Panc1 (cell line): ENCODE measurements around the gene ARF1. TPM values are rescaled to one million over a fixed set of nuclear protein-coding genes. Genes with fewer than 3 reads are reported as not detected.

Source experiments
- ATAC-seq: fragments of 200-7000 bp; cut with Tn5 transposase; 2 replicates; pipeline ENCODE4 v1.9.1; 2020; ENCODE audit warnings: mild to moderate bottlenecking, moderate library complexity
- BruUV-seq: library from RNA; stranded (reverse); fragments of 400-500 nt; replicated peaks from 2 replicates; lab custom pipeline; 2021; lab: Mats Ljungman, UMichigan
- CTCF ChIA-PET: fragments of 300-600 bp; sonication (Branson Sonifier 250); formaldehyde crosslinking; loops from one replicate; lab custom pipeline; 2022; ENCODE audit warnings: antibody characterized with exemption; lab: Charles Lee
- POLR2A ChIA-PET: fragments of 300-600 bp; sonication (Branson Sonifier 250); formaldehyde crosslinking; loops from one replicate; lab custom pipeline; 2022; ENCODE audit warnings: antibody characterized with exemption; lab: Charles Lee
- DNase-seq: peaks from one replicate; pipeline ENCODE4 v3.0.0-alpha.2; 2010; ENCODE audit warnings: low read depth, low spot score
- H3K27ac ChIP-seq: 2 replicates; pipeline ENCODE4 v1.5.1; 2011; ENCODE audit warnings: mild to moderate bottlenecking, low read length, inconsistent platforms
- H3K27me3 ChIP-seq: fragments of 200-500 bp; sonication (Bioruptor generic); 2 replicates; pipeline ENCODE4 v1.6.0; 2014; ENCODE audit warnings: low read length, inconsistent platforms; ENCODE audit not compliant: control insufficient read depth, insufficient read depth
- H3K36me3 ChIP-seq: fragments of 200-500 bp; sonication (Bioruptor generic); 2 replicates; pipeline ENCODE4 v1.5.1; 2014; ENCODE audit warnings: inconsistent platforms, mild to moderate bottlenecking, low read length, moderate library complexity; ENCODE audit not compliant: control insufficient read depth, insufficient read depth
- H3K4me1 ChIP-seq: 2 replicates; pipeline ENCODE4 v1.5.1; 2011; ENCODE audit warnings: inconsistent platforms, mild to moderate bottlenecking, low read length, moderate library complexity; ENCODE audit not compliant: control insufficient read depth, insufficient read depth
- H3K4me3 ChIP-seq, 2 experiments: 2 replicates each; pipeline ENCODE4 v1.5.1; 2011 to 2012; ENCODE audit warnings: low read depth in 2 of 2, low read length in 2 of 2, mild to moderate bottlenecking in 2 of 2, inconsistent platforms in 1 of 2, moderate library complexity in 1 of 2
- H3K9me3 ChIP-seq: fragments of 200-500 bp; sonication (Bioruptor generic); 2 replicates; pipeline ENCODE4 v1.5.1; 2014; ENCODE audit warnings: low read depth, mild to moderate bottlenecking, inconsistent platforms, low read length, moderate library complexity; ENCODE audit not compliant: control insufficient read depth, insufficient read depth
- POLR2AphosphoS5 ChIP-seq: IDR thresholded peaks from 2 replicates; pipeline ENCODE4 v1.6.1; 2012; ENCODE audit warnings: mild to moderate bottlenecking, low read depth, low read length, moderate library complexity
- SIN3A ChIP-seq: IDR thresholded peaks from 2 replicates; pipeline ENCODE4 v1.6.1; 2012; ENCODE audit warnings: low read depth, mild to moderate bottlenecking, low read length, moderate library complexity, borderline replicate concordance; ENCODE audit not compliant: insufficient read depth
- TCF7L2 ChIP-seq: IDR thresholded peaks from 2 replicates; pipeline ENCODE4 v1.6.1; 2011; ENCODE audit warnings: mild to moderate bottlenecking, low read depth, low read length, inconsistent platforms
- in situ Hi-C: cut with HindIII; loops from 2 replicates; pipeline ENCODE4 v1.10.0; 2016; ENCODE audit warnings: low sequenced_read_pairs, low pct_unique_long_range_greater_than_20kb
- intact Hi-C: fragments of 100-400 bp; cut with micrococcal nuclease; formaldehyde crosslinking; loops from one replicate; pipeline ENCODE4 v1.10.0; 2022; ENCODE audit not compliant: unreplicated experiment
- total RNA-seq: library from RNA; stranded (reverse); gene quantifications from one replicate; pipeline ENCODE4 v1.2.1, GENCODE V29; 2021; ENCODE audit not compliant: unreplicated experiment
- TF ChIP-seq, protein P1 (sequence below), 2 experiments: IDR thresholded peaks; 2 replicates each; pipeline ENCODE4 v1.6.1; 2011 to 2012; ENCODE audit warnings: low read depth in 2 of 2, control low read depth in 1 of 2, low read length in 1 of 2, mild to moderate bottlenecking in 1 of 2, moderate library complexity in 1 of 2; ENCODE audit not compliant: insufficient read depth in 1 of 2
- TF ChIP-seq, protein P2 (sequence below): fragments of 450-650 bp; IDR thresholded peaks from 2 replicates; pipeline ENCODE4 v1.5.1; 2017; ENCODE audit warnings: mild to moderate bottlenecking

The ARF1 gene
- total RNA-seq, 1 experiment from 2014 or later: 321 TPM

DNA sequence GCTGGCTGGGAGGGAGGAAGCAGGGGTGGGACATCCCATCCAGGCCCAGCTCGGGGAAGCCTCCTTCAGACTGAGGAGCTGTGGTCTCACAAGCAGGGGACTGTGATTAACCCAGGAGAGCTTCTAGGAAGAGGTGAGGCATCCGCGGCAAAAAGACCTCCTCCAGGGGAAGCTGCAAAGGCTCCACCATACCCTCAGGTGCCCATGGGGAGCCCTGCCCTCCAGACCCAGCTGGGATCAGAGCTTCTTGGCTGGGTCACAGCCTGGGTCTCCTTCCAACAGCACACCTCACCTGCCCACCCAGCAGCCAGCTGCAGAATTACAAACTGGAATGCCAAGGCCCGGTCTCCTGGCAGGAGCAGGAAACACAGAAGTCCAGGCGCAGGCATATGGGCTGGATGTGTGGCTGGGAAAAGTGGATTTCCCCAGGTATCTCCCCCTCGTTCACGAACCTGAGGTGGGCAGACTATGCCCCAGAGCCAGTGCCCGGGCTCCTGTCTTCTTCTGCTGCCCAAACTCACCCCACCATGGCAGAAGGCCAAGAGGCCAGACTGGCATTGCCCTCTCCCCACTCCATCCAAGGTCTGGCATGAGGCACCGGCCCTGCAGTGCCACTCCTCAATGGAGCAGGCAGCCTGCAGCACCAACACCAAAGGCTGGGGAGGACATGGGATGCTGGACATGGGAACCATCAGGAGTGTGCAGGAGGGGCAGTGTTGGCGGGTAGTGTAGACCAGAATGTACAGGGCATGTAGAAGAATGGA lies 15.4 kb upstream of the ARF1 start:
- TF ChIP-seq, protein P1, sequence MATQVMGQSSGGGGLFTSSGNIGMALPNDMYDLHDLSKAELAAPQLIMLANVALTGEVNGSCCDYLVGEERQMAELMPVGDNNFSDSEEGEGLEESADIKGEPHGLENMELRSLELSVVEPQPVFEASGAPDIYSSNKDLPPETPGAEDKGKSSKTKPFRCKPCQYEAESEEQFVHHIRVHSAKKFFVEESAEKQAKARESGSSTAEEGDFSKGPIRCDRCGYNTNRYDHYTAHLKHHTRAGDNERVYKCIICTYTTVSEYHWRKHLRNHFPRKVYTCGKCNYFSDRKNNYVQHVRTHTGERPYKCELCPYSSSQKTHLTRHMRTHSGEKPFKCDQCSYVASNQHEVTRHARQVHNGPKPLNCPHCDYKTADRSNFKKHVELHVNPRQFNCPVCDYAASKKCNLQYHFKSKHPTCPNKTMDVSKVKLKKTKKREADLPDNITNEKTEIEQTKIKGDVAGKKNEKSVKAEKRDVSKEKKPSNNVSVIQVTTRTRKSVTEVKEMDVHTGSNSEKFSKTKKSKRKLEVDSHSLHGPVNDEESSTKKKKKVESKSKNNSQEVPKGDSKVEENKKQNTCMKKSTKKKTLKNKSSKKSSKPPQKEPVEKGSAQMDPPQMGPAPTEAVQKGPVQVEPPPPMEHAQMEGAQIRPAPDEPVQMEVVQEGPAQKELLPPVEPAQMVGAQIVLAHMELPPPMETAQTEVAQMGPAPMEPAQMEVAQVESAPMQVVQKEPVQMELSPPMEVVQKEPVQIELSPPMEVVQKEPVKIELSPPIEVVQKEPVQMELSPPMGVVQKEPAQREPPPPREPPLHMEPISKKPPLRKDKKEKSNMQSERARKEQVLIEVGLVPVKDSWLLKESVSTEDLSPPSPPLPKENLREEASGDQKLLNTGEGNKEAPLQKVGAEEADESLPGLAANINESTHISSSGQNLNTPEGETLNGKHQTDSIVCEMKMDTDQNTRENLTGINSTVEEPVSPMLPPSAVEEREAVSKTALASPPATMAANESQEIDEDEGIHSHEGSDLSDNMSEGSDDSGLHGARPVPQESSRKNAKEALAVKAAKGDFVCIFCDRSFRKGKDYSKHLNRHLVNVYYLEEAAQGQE (IDR thresholded peaks at IDR 0.05; ENCODE audit: insufficient read depth in 1 of 2, low read depth in 2 of 2, low read length in 1 of 2): no peak
- no peak for TF ChIP-seq SIN3A
- intact Hi-C loops (no loop called here), in situ Hi-C loops (no loop called here)
- ChIA-PET POLR2A (no interaction called here), CTCF (interaction anchor here (0.6 to 0.9 kb wide), 2 partner anchors 63 to 68 kb away, joined by 4 to 7 read pairs; no protein-coding TSS in a partner anchor)
- Histone ChIP-seq H3K4me1 (no peaks in the 10 kb centered on the region), H3K27me3 (no peaks in the 10 kb centered on the region; the same call in 1 of the 2 replicates), H3K4me3 (no peak overlapping the region), H3K36me3 (no peaks in the 10 kb centered on the region), H3K9me3 (no peaks in the 10 kb centered on the region), H3K27ac (no peak overlapping the region)
- no TSS peak for BruUV-seq
- no peak for DNase-seq
- no peak for ATAC-seq

DNA sequence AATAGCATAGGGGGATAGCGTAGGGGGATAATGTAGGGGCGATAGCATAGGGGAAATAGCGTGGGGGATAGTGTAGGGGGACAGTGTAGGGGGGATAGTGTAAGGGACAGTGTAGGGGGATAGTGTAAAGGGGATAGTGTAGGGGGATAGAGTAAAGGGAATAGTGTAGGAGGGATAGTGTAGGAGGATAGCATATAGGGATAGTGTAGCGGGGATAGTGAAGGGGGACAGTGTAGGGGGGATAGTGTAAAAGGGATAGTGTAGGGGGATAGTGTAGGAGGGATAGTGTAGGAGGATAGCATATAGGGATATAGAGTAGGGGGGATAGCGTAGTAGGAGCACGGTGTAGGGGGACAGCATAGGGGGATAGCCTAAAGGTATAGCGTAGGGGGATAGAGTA lies 14.1 kb upstream of the ARF1 start:
- intact Hi-C loops (no loop called here), in situ Hi-C loops (no loop called here)
- CTCF ChIA-PET: no interaction called here
- POLR2A ChIA-PET: no interaction called here
- no peaks in the 10 kb centered on the region for H3K36me3 ChIP-seq
- H3K27me3 ChIP-seq: no peaks in the 10 kb centered on the region; the same call in 1 of the 2 replicates
- H3K4me1 ChIP-seq: no peaks in the 10 kb centered on the region
- H3K9me3 ChIP-seq: no peaks in the 10 kb centered on the region
- TF ChIP-seq TCF7L2 (no peak), SIN3A (no peak), POLR2AphosphoS5 (no peak)
- BruUV-seq: no TSS peak
- ATAC-seq (no peak), DNase-seq (no peak)
- H3K4me3 ChIP-seq: no peak overlapping the region
- H3K27ac ChIP-seq: no peak overlapping the region

DNA sequence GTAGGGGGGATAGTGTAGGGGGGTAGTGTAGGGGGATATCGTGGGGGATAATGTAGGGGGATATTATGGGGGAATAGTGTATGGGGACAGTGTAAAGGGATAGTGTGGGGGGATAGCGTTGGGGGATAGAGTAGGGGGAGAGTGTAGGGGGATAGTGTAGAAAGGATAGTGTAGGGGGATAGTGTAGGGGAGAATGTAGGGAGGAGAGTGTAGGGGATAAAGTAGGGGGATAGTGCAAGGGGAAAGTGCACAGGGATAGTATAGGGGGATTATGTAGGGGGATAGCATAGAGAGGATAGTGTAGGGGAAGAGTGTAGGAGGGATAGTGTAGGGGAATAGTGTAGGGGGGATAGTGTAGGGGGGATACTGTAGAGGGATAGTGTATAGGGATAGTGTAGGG lies 12.3 kb upstream of the ARF1 start:
- Histone ChIP-seq H3K4me3 (no peak overlapping the region), H3K36me3 (no peaks in the 10 kb centered on the region), H3K4me1 (no peaks in the 10 kb centered on the region), H3K27ac (no peak overlapping the region), H3K9me3 (no peaks in the 10 kb centered on the region), H3K27me3 (no peaks in the 10 kb centered on the region; the same call in 1 of the 2 replicates)
- TF ChIP-seq, protein P2, sequence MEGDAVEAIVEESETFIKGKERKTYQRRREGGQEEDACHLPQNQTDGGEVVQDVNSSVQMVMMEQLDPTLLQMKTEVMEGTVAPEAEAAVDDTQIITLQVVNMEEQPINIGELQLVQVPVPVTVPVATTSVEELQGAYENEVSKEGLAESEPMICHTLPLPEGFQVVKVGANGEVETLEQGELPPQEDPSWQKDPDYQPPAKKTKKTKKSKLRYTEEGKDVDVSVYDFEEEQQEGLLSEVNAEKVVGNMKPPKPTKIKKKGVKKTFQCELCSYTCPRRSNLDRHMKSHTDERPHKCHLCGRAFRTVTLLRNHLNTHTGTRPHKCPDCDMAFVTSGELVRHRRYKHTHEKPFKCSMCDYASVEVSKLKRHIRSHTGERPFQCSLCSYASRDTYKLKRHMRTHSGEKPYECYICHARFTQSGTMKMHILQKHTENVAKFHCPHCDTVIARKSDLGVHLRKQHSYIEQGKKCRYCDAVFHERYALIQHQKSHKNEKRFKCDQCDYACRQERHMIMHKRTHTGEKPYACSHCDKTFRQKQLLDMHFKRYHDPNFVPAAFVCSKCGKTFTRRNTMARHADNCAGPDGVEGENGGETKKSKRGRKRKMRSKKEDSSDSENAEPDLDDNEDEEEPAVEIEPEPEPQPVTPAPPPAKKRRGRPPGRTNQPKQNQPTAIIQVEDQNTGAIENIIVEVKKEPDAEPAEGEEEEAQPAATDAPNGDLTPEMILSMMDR: no peak
- TF ChIP-seq, protein P1 (IDR thresholded peaks at IDR 0.05; ENCODE audit: insufficient read depth in 1 of 2, low read depth in 2 of 2, low read length in 1 of 2): no peak
- TF ChIP-seq SIN3A (no peak), TCF7L2 (no peak), POLR2AphosphoS5 (no peak)
- DNase-seq (no peak), ATAC-seq (no peak)
- intact Hi-C loops (no loop called here), in situ Hi-C loops (no loop called here)
- POLR2A ChIA-PET: no interaction called here
- CTCF ChIA-PET: no interaction called here
- BruUV-seq: no TSS peak
